ENCODE results near the gene VDAC2. TPM values are rescaled to one million over a fixed set of nuclear protein-coding genes. Genes with fewer than 3 reads are reported as not detected.

Gene VDAC2
- total RNA-seq, 4 donors from 2014 or later, result 133 to 163 (median 149) TPM

DNA sequence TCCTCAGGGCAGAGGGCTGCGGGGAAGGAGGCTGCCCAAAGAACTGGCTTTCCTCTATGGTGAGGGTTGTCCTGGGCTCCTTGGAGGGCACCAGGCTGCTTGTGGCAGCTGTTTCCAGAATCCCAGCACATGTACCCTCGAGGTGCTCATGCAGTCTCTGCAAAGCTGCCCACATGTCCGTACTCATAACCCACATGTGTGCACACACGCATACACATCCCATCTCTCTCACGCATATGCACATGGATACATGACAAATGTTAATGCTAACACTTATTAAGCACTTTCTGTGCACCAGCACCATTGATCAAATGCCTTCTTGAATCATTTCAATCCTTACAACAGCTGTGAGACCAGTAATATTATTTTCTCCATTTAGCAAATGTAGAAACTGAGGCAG is 61.5 kb downstream of the VDAC2 start:
- TF ChIP-seq, protein P1, sequence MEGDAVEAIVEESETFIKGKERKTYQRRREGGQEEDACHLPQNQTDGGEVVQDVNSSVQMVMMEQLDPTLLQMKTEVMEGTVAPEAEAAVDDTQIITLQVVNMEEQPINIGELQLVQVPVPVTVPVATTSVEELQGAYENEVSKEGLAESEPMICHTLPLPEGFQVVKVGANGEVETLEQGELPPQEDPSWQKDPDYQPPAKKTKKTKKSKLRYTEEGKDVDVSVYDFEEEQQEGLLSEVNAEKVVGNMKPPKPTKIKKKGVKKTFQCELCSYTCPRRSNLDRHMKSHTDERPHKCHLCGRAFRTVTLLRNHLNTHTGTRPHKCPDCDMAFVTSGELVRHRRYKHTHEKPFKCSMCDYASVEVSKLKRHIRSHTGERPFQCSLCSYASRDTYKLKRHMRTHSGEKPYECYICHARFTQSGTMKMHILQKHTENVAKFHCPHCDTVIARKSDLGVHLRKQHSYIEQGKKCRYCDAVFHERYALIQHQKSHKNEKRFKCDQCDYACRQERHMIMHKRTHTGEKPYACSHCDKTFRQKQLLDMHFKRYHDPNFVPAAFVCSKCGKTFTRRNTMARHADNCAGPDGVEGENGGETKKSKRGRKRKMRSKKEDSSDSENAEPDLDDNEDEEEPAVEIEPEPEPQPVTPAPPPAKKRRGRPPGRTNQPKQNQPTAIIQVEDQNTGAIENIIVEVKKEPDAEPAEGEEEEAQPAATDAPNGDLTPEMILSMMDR (IDR thresholded peaks at IDR 0.05; ENCODE audit: low read depth), result no peak

DNA sequence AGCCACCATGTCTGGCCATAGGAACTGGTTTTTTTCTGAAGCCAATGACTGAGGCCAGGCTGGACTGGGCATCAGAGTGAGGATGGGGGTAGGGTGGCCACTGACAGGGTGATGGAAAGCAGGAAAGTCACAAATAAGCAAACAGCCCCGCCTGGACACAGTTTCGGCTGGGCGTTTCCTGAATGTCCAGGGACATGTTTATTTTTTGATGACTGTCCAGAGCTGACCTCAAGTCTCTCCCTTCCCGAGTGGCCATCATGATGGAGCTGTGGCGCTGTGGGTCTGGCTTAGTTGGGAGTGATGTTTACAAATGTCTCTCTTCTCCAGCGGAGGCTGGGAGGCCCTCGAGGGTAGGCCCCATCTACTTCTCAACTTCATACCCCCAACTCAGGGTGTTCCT is 62.3 kb downstream of the VDAC2 start:
- TF ChIP-seq, protein P1 (IDR thresholded peaks at IDR 0.05; ENCODE audit: low read depth), result no peak

DNA sequence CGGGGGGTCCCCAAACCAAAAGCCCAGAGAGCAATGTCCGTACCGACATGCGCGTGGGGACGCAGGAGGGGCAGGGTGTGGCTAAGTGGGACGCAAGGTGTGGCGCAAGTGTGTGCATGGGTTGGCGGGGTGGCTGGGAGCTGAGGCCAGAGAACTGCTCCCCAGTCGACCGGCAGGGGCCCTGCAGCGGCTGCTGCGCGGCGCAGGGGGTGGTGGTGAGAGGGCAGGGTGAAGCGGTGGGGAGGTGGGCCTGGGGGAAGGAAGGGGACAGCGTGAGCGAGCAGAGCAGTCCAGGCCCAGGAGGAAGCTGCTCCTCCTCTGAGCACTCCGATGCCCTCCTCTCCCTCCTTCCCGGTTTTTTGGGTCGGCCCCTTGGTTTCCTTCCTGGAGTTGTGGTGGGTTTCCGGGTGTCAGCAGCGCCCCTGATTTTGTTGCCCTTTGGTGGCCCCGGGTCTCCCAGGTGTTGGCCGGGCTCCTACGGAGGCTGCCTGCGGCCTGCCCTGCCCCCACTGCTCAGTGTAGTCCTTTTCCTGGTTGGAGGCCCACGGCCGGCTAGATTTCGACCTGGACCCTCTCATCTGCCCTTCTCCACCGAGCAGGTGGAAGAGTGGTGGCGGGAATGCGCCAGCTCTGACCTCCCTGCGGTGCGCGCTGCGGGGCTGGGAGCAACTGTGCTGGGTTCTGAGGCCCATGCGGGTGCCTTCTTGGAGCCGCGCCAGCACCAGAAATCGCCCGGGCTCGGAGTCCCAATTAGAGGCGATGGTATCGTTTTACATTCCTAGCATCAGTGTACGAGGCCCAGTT is 65.7 kb downstream of the VDAC2 start:
- TF ChIP-seq, protein P1 (IDR thresholded peaks at IDR 0.05; ENCODE audit: low read depth), result no peak

DNA sequence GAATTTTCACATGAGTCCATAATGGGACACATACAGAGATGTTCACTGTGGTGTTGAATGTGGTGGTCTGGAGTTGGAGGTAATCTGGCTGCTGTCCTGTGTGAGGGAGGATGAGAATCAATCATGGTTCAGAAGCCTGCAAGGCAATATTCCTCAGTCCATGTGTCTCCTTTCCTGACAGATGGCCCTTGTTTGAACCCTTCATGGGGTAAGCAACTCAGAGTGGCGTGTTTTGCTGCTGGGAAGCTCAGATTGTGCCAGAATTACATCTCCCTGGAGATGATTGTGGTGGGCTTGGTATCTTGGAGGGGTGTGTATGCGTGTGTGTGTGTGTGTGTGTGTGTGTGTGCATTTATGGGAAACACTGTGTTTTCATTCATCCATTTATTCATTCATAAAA is 69.6 kb downstream of the VDAC2 start:
- TF ChIP-seq, protein P1 (IDR thresholded peaks at IDR 0.05; ENCODE audit: low read depth), result no peak

Small RNAs within 50 kb of the gene (small RNA-seq; reads per million reads assigned to genes)
- not detected for gene HMGA1P5
- not detected for gene RPL39P25

Other genes with a start within 250 kb of the VDAC2 start
- gene SAMD8, start 99.1 kb upstream of the VDAC2 start, total RNA-seq, result 10 to 100 TPM; 53.1 to 59.7 (median 57.8) TPM
- 10 to 100 TPM in 3 of 4 donors, 1 to 10 TPM in 1; 6.7 to 29.0 (median 21.7) TPM for gene COMTD1, start 25.2 kb downstream of the VDAC2 start, total RNA-seq
- 1 to 10 TPM; 4.1 to 9.2 (median 7.1) TPM for gene ZNF503, start 191.0 kb downstream of the VDAC2 start, total RNA-seq
- 10 to 100 TPM; 17.4 to 92.1 (median 22.8) TPM for gene LRMDA, start 220.8 kb downstream of the VDAC2 start, total RNA-seq